Hematopoietic multipotent progenitor cell treated with erythropoietin and hydrocortisone succinate and interleukin-3 and kit ligand, for 15 days (in vitro differentiated cells): Measurements from ENCODE around the gene TTC31.
"Not testable (repeated sequence)": the region's sequence is repeated elsewhere in the genome, so short reads cannot be mapped to it uniquely, and the experiment has no call there.

Experiments
- DNase-seq: peaks from one replicate; pipeline ENCODE4 v3.0.0-alpha.2; 2015; ENCODE audit warnings: low spot score

Gene TTC31

DNA sequence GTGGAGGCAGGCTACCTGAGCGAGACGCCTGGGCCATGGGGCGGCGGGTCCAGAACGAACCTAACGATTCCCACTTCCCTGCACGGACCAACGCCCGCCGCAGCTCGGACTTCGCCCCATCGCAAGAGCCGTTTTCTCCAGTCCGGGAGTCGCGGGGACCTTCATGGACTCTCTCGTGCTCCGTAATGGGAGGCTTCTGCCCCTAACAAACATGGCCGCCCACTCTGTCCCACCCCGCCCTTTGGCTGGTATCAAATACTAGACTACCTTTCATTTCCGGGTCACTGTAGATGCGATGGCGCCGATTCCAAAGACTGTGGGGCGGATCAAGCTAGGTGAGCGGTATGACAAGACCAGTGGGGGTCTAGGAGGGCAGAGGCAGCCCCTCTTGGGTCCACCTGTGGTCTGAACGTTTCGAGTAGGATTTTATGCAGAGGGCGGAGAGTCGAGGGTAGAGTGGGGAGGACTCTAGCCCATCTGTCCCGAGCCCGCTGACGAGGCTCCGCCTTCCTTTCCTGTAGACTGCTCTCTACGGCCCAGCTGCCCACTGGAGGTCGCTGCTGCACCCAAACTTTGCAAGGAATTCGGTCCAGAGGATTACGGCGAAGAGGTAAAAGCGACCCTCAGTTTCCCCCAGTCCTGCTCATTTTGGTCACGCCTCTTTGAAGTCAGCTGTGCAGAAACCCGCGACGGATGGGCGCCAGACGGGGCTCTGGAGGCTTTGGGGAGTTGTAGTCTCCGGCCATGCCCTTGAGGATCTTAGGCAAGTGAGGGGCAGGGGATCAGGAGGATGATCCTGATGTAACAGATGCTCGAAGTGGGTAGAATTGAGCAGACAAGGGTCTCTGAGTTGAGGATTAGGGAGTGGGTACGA is at the start of gene TTC31, which contains the start of gene CCDC142:
TTC31 (plus strand) TSS at position 281 of the 874 bp plus-strand sequence; CDS start at position 296, 15 bp downstream.
CCDC142 (minus strand) TSS at position 198 of the 874 bp plus-strand sequence; CDS start at position 37, 161 bp downstream.
- peak; percentile 98 for DNase-seq

GRCh38 chr2:74436111-74436805 is 46.6 kb upstream of the TTC31 start:
- DNase-seq, result no peak

GRCh38 chr2:74436848-74437695 is 45.8 kb upstream of the TTC31 start:
- no peak for DNase-seq

GRCh38 chr2:74438248-74438647 is 44.6 kb upstream of the TTC31 start:
- no peak for DNase-seq

- DNase-seq, result no peak
Observed at GRCh38 chr2:74439373-74439772, 43.5 kb upstream of the TTC31 start.

DNA sequence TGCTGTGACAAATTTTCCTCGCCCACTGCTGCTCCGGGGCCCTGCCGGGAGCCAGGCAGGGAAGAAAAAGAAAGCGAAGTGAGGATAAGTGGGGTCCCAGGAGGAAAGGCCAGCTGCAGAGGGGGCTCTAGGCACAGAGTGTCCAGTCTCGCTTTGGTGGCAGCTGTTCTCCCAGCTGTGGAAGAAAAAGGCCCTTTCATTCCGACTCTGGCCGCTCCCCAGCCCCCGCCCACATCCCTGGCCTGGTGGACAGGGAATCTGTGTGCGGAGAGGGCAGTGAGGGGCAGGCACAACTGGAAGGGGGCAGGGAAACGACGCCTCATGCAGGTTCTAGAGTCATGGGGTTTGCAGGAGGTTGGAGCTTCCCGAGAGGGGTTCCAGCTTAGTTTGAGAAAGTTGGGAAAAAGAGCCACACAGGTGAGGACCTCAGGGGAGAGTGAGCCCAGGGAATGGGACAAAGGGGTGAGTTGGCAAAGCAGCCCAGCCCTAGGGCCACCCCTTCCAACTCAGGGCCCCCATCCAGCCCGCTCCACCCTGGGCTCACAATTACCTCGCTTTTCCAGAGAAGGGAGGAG is 43.0 kb upstream of the TTC31 start:
- no peak for DNase-seq

- DNase-seq, result no peak
Observed at GRCh38 chr2:74440378-74441169, 42.3 kb upstream of the TTC31 start.

GRCh38 chr2:74441170-74441689 is 41.7 kb upstream of the TTC31 start:
- no peak for DNase-seq

DNA sequence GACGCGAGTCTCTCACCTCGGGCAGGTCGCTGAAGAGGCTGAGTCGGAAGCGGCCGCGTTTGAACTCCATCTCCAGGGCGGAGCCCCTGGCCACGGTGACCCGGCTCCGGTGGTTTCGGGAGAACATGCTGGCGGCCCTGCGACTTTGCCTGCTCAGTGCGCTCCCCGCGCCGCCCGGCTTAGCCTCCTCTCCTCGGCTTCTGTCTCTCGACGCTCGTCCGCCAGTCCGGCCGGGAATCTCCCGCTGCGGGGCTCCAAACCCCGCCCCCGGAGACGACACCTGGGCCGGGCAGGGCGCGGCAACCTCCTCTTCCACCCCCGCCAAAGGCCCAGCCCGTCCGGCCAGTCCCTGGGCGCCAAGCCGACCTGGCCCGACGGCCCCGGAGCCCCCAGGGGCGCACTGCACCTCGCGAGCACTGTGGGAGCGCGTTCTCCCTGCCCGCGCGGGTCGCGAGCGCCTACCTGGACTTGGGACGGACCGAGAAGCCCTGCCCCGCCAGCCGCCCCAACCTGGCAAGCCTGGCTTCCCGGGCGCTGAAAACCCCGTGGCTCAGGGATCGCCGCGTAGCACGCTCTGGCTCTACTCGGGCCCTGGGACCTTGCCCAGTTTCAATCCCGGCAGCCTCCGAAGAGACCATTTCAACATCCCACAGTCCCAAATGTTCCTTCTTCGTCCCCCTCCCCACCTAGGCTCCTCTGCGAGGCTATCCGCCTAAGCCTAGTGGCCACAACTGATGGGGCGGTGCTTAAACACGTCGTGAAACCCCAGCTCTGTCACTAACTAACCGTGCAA is 41.0 kb upstream of the TTC31 start, which contains the start of gene RTKN:
RTKN (minus strand) TSS at position 248 of the 793 bp plus-strand sequence; CDS start at position 127, 121 bp downstream.
- no peak for DNase-seq

- DNase-seq, result not testable (repeated sequence)
Observed at GRCh38 chr2:74442483-74443297, 40.2 kb upstream of the TTC31 start.

DNA sequence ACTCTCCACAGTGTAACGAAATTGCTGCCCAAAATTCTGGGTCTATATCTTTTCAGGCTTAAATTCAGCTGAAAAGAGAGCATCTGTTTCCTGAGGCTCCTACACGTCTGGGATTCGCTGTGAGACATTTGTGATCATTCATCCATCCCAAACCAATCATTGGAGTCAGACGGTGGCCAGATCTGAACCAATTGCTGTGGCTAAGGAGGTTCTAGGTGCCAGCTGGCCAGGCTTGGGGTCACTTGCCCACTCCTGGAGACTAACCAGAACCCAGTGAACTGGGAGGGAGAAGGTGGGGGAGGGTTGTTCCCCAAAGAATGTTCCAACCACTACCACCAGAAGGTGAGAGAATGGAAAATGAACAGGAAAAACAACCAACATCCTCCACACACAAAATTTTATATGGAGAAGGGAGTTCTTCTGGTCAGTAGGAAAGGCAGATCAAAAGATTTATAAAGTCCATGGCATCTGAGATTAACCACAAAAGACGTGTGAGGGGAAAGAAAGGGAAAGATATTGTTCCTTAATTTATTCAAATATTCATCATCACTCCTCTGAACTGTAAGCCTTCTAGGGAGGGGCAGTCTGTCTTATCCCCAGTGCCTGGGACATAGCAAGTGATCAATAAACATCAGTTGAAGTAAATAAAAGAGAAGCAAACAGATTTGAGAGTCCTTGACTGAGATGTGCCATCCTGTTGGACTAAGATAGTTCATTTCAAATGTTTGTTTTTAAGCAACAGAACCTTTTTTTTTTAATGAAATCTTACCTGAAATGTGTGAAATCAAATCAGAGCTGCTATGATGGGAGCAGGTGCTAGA is 38.2 kb upstream of the TTC31 start:
- no peak for DNase-seq

GRCh38 chr2:74447230-74447999 is 35.5 kb upstream of the TTC31 start:
- DNase-seq, result no peak

GRCh38 chr2:74448771-74449170 is 34.1 kb upstream of the TTC31 start:
- DNase-seq, result no peak

GRCh38 chr2:74450570-74451190 is 32.2 kb upstream of the TTC31 start:
- DNase-seq, result no peak

GRCh38 chr2:74454654-74455511 is 28.0 kb upstream of the TTC31 start, which contains the start of gene INO80B:
TSS of gene INO80B (plus strand) at chr2:74455087. CDS start at chr2:74455117, 30 bp downstream.
- DNase-seq, result peak; percentile 98

DNA sequence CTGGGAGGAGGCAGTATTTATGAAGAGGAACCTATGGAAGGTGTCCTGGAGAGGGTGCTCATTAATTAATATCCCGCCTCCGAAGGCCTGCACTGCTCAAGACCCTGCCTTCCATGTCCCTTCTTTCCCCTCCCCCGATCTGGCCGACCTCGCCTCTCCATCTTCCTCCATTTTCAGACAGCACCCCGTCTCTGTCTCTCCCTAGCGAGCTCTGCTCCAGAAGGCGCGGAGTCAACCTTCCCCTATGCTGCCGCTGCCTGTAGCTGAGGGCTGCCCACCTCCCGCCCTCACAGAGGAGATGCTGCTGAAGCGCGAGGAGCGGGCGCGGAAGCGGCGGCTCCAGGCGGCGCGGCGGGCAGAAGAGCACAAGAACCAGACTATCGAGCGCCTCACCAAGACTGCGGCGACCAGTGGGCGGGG is 25.7 kb upstream of the TTC31 start:
- no peak for DNase-seq
